ENCODE data around the gene CCDC120. TPM values are rescaled to one million over a fixed set of nuclear protein-coding genes. Genes with fewer than 3 reads are reported as not detected.
A peak's percentile ranks its signal among the peaks of the same experiment; 100 is the strongest.

The CCDC120 gene
- total and polyA plus RNA-seq, 2 donors from 2014 or later, result 5.2 to 13.7 TPM

DNA sequence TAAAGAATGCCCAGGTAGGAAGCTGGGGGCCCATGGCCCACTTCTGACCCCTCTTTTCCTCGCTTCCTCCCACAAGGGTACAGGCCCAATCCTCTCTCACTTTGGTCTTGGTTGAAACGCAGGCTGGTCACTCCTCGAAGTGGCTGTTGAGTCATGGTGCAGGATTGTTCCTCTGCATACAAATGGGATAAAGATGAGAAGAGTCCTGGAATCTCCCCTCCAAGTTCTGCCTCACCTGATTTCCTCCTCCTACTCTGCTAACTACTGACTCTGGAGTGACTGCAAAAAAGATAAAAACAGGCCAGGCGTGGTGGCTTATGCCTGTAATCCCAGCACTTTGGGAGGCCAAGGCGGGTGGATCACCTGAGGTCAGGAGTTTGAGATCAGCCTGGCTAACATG, 19.1 kb downstream of the CCDC120 start:
- Histone ChIP-seq H3K27me3 (ENCODE audit: control insufficient read depth, insufficient read depth, low read length) (no peaks in the 10 kb centered on the region), H3K9ac (ENCODE audit: low read length in 3 of 3) (no peak overlapping the region), H3K36me3 (ENCODE audit: control insufficient read depth in 2 of 3, insufficient read depth in 3 of 3, low read length in 3 of 3) (peaks cover 0 to 9% (median 0%) of the 10 kb centered on the region in 3 donors), H3K4me3 (ENCODE audit: low read length in 3 of 3) (no peak overlapping the region), H3K4me1 (ENCODE audit: control insufficient read depth in 2 of 3, insufficient read depth in 2 of 3, low read depth in 1 of 3, low read length in 3 of 3) (peaks cover 0 to 7% (median 0%) of the 10 kb centered on the region in 3 donors), H3K9me3 (ENCODE audit: control insufficient read depth in 2 of 3, insufficient read depth in 1 of 3, low read length in 3 of 3) (no peaks in the 10 kb centered on the region), H3K27ac (ENCODE audit: low read depth in 2 of 2, low read length in 2 of 2) (no peak overlapping the region)
- no peak for FAIRE-seq
- TF ChIP-seq, protein P1, sequence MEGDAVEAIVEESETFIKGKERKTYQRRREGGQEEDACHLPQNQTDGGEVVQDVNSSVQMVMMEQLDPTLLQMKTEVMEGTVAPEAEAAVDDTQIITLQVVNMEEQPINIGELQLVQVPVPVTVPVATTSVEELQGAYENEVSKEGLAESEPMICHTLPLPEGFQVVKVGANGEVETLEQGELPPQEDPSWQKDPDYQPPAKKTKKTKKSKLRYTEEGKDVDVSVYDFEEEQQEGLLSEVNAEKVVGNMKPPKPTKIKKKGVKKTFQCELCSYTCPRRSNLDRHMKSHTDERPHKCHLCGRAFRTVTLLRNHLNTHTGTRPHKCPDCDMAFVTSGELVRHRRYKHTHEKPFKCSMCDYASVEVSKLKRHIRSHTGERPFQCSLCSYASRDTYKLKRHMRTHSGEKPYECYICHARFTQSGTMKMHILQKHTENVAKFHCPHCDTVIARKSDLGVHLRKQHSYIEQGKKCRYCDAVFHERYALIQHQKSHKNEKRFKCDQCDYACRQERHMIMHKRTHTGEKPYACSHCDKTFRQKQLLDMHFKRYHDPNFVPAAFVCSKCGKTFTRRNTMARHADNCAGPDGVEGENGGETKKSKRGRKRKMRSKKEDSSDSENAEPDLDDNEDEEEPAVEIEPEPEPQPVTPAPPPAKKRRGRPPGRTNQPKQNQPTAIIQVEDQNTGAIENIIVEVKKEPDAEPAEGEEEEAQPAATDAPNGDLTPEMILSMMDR (IDR thresholded peaks at IDR 0.05; ENCODE audit: borderline replicate concordance, extremely low read depth, insufficient read depth), result no peak
- intact Hi-C loops (cut with DNase I), result no loop called here
- DNase-seq, result no peak

DNA sequence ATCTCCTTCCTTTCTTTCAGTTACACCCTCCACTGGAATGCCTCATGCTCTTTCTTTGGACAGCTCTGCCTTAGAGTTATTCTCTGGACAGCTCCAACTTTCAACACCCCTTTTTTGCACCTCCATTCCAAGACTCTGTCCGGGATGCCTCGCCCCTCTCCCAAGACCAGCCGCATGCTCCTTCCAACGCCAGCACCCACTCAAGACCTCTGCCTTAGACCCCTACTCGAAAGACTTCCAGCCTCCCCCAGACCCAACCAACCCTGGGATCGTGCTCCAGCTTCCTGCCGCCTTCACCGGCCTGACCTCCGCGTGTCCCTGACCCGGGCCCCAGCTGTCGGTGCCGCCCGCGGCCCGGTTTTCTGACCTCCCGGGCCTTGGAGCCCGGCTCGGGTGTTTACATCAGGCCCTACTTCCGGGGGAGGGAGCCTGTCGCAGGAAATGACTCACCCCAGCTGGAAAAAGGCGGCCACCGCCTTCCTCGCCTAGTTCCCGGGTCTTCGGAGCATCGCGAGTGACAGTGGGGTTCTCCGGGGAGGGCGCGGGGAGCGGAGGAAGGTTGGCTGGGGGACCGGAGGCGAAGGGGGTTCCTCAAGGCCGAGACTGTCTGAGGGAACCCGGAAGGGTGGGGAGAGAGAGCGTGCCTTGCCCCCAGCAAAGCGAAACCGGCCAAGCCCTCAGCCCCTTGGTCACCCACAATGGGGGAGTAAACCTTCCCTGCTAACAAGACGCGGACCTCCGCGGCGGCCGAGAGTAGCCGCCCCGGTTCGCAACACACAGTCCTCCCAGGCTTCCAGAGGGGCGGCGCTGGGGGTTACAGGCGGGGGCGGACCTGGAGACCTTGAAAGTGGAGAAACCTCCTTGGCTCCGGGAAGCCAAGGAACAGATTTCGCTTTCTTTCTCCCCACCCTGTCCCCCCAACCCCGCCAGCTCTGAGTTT, 21.0 kb downstream of the CCDC120 start, which contains the start of gene WDR45:
Gene WDR45 (minus strand): TSS at position 399 of the 940 bp plus-strand sequence. CDS start 1,792 bp downstream, outside the sequence.
- H3K27ac ChIP-seq (ENCODE audit: low read depth in 2 of 2, low read length in 2 of 2), result peak within 1 kb of the TSS; percentile 88 to 91
- TF ChIP-seq, protein P1 (IDR thresholded peaks at IDR 0.05; ENCODE audit: borderline replicate concordance, extremely low read depth, insufficient read depth), result no peak
- peak within 1 kb of the TSS; percentile 47 to 91 (median 55) for H3K9ac ChIP-seq (ENCODE audit: low read length in 3 of 3)
- intact Hi-C loops (cut with DNase I), result no loop called here
- peaks cover 0 to 9% (median 0%) of the 10 kb centered on the region in 3 donors for H3K36me3 ChIP-seq (ENCODE audit: control insufficient read depth in 2 of 3, insufficient read depth in 3 of 3, low read length in 3 of 3)
- peaks cover 0 to 4% (median 0%) of the 10 kb centered on the region in 3 donors for H3K4me1 ChIP-seq (ENCODE audit: control insufficient read depth in 2 of 3, insufficient read depth in 2 of 3, low read depth in 1 of 3, low read length in 3 of 3)
- H3K4me3 ChIP-seq (ENCODE audit: low read length in 3 of 3), result peak within 1 kb of the TSS; percentile 67 to 79 (median 75)
- H3K9me3 ChIP-seq (ENCODE audit: control insufficient read depth in 2 of 3, insufficient read depth in 1 of 3, low read length in 3 of 3), result no peaks in the 10 kb centered on the region
- DNase-seq, result peak; percentile 70 to 91 (median 79)
- H3K27me3 ChIP-seq (ENCODE audit: control insufficient read depth, insufficient read depth, low read length), result no peaks in the 10 kb centered on the region
- FAIRE-seq, result no peak

DNA sequence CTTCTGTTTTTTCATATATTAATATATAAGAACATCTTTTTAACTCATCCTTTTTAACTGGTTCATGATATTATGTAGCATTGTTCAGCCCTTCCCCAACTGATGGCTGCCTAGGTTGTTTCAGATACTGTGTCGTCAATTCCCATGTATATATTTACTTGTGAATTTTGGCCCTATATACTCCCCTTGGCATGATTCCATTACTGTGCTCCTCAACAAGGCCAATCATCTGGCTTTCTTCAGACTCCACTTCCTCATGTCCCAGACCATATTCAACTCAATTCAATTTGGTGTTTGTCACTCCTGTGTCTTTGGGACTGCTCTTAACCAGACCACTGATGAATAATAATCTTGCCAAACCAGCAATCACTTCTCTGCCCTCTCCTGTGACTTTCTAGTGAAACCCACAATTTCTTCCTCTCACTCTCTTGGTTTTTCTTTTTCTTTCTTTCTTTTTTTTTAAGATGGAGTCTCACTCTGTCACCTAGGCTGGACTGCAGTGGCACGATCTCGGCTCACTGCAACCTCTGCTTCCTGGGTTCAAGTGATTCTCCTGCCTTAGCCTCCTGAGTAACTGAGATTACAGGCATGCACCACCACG, 23.6 kb downstream of the CCDC120 start:
- no peaks in the 10 kb centered on the region for H3K27me3 ChIP-seq (ENCODE audit: control insufficient read depth, insufficient read depth, low read length)

More for the DNA sequence above, 23.6 kb downstream of the CCDC120 start:
- intact Hi-C loops (cut with DNase I), result no loop called here
- H3K9ac ChIP-seq (ENCODE audit: low read length in 3 of 3), result no peak overlapping the region
- peaks cover 0 to 2% (median 0%) of the 10 kb centered on the region in 3 donors for H3K36me3 ChIP-seq (ENCODE audit: control insufficient read depth in 2 of 3, insufficient read depth in 3 of 3, low read length in 3 of 3)
- H3K4me1 ChIP-seq (ENCODE audit: control insufficient read depth in 2 of 3, insufficient read depth in 2 of 3, low read depth in 1 of 3, low read length in 3 of 3), result peaks cover 0 to 4% (median 0%) of the 10 kb centered on the region in 3 donors
- DNase-seq (no peak), FAIRE-seq (no peak)
- H3K9me3 ChIP-seq (ENCODE audit: control insufficient read depth in 2 of 3, insufficient read depth in 1 of 3, low read length in 3 of 3), result no peaks in the 10 kb centered on the region
- TF ChIP-seq, protein P1 (IDR thresholded peaks at IDR 0.05; ENCODE audit: borderline replicate concordance, extremely low read depth, insufficient read depth), result no peak
- H3K27ac ChIP-seq (ENCODE audit: low read depth in 2 of 2, low read length in 2 of 2), result no peak overlapping the region
- H3K4me3 ChIP-seq (ENCODE audit: low read length in 3 of 3), result no peak overlapping the region
